Stimulated activated CD4-positive, alpha-beta T cell treated with anti-CD3 and anti-CD28 coated beads, Interleukin-1b, Interleukin-23, amount 100 ng/mL, for 4 hours (primary cell): ENCODE measurements around the gene BCL2.
"Not testable (repeated sequence)": the region's sequence is repeated elsewhere in the genome, so short reads cannot be mapped to it uniquely, and the experiment has no call there.

Experiments
- DNase-seq, 2 donors: peaks; one replicate each; pipeline ENCODE4 v3.0.0-alpha.2; 2020; ENCODE audit warnings: low read depth in 2 of 2

The BCL2 gene

GRCh38 chr18:63234841-63235240, 84.7 kb downstream of the BCL2 start:
- DNase-seq: no peak

DNA sequence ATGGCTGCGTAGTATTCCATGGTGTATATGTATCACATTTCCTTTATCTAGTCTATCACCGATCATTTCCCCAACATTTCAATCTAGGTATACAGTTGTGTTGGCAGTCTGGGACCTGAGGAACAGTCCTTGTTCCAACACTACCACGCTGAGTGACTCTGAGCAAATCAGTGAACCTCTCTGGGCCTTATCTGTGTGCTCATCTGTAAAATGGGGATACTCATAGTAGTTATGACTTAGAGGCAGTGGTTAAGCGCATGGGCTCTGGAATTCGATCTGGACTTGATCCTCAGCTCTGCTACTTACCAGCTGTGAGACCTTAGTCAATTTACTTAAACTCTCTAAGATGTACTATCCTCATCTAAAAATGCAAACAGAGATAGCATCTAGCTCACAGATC, 85.1 kb downstream of the BCL2 start:
- no peak for DNase-seq

GRCh38 chr18:63233334-63233733, 86.2 kb downstream of the BCL2 start:
- DNase-seq: peak; percentile 23 to 41

DNA sequence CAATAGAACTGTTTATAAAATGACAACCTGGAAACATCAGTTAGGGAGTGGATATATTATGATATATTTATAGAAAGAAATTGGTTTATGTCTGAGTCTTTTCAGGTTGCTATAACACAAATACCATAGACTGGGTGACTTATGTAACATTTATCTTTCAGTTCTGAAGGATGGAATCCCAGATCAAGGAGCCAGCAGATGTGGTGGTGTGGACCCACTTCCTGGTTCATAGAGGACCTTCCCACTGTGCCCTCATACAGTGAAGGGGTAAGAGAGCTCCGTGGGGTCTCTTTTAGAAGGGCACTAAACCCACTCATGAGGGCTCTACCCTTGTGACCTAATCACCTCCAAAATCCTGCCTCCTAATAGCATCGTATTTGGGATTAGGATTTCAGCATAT, 86.7 kb downstream of the BCL2 start:
- DNase-seq: no peak

DNA sequence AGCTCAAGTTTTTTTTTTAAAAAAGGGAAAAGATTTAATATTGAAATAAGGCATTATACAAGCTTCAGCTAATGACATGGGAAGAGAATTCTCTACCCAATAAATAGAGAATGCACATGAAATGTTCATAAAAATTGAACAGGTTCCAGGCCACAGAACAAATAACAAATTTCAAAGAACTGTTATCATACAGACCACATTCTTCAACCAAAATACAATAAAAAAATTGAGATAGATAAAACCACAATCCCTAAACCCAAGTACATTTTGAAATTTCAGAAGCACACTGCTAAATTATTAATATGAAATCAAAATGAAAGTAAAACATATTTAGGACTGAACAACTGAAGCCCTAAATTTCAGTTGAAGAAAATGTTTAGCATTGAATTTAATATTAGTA, 89.6 kb downstream of the BCL2 start:
- no peak for DNase-seq

DNA sequence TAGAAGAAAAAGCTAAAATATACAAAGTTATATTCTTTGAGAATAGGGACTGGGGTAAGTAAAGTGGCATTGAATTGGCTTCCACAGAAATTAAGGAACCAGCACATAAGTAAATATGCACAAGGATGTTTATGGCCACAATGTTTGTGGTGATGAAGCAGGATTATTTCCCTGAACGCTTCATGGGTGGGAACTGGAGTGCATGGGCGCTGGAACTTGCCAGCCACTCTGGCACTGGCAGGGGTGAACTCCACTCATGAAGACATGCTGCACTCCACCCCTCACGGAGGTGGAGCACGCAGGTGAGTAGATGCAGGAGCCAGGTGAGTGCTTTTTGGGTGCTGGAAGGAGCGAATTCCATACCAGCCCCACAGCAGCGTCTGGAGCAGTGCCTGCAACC, 94.1 kb downstream of the BCL2 start:
- no peak for DNase-seq

GRCh38 chr18:63224630-63225029, 94.9 kb downstream of the BCL2 start:
- DNase-seq: no peak

DNA sequence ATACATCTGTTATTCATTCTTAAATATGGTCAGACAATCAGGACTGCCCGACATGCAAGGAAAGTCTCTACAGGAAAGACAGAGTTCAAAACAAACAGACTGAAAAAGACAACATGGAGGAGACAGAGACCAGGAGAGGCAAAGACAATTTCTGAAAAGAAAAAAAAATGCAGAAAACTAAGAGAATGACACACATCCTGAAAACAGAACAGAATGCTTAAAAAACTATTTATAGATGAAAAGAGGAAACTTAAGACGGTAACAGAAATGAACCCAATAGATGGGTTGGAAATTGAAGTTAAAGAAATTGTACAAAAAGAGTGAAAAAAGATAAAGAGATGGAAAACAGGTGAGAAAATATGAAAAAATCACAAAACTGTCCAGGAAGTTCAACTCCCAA, 95.7 kb downstream of the BCL2 start:
- no peak for DNase-seq

DNA sequence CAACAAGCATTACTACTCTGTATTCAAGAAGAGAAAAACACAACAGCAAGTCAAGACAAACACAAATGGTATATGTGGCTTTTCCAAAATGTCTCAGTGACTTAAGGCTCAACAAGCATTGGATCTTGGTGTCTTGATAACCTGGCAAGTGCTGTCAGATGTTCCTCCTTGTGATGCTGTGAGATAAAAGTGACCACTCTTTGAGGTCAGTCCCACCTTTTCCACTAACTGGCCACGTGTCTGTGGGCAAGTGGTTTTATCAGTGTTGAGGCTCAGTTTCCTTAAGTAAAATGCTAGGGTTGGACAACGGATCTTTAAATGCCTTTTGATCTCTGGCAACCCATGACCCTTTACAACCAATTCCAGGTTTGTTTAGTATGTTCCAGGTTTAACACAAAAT, 98.7 kb downstream of the BCL2 start:
- no peak for DNase-seq

- DNase-seq: no peak
These were observed 101.1 kb downstream of the BCL2 start for GRCh38 chr18:63218472-63218871.

DNA sequence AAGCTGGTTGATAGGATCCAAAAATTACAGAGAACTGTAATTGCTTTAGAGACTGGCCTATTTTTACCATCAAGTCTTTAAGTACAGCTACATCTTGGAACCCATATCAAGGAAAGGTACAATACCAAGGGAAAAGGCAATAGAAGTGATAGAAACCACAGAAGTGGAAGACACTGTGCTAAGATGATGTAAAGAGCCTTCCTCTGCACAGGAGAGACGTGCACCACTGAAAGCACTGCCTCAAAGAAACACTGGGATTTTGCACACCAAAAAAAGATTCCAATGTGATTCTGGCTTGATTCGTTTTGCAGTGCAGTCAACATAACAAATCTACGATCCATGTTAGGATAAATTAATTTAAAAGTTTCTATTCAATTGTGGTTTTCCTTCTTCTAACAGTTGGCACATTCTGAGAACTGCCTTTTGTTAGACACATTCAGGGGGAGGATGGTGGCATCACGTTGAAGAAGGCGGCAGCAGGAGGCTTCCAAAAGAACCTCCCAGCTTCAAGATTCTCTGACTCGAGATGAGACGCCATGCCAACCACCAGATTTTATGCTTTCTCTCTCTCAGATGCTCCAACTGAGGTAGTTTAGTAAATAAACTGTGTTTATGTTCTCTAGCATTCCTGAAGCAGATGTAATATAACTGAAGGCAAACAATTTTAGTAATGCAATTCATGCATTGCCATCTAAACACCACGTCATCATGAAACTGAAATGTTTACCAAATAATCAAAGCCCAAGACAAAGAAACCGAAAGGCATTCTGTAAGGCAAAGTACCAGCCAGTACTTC, 102.9 kb downstream of the BCL2 start:
- no peak for DNase-seq

DNA sequence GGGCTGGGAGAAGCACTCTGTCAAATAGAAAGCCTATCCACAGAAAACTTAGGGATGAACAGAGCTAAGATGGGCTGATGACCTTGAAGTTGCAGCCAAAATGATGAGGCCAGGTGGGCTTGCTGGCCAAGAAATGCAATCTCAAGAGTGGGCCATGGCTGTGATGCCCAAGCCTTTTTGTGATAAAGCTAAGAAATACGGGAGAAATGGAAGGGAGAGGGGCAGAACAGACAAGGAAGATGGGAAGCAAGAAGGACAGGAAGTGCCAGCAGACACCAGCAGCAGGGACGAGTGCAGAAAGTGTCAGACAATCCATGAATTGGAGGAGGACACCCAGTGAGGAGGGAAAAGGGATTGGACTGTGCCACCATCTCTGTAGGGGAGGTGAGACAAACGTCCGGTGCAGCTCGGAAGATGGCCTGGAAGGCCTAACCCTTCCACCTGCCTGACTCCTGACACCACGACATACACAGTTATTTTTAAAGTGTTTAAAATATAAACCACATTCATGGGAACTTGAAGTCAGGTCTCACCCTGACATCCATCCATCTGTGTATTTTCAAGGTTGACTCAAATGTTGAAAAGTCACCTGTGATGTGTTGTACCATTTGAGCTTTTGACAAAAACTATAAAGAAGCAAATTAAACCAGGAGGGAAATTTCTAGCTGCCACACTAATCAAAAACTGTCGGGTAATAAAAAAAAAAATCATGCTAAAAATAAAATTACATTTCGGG, 105.5 kb downstream of the BCL2 start:
- DNase-seq: no peak

- DNase-seq: no peak
These were observed 106.2 kb downstream of the BCL2 start for GRCh38 chr18:63213331-63213900.

DNA sequence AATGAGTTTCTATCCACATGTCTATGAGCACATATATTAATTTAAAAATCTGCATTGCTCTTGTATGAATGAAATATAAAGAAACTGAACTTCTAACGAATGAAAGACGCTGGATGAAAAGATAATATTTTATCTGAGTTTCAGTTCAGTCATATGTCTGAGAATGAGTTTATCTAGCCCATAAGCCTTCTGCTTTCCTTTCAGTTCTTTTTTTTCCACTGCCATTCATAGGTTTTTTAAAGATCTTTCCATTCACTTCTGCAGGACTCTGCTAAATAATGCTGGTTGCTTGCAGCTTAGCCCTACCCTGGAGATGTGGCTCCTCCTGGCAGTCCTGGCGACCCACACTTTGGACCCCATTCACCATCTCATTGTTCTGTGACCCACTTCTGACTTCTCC, 109.0 kb downstream of the BCL2 start:
- DNase-seq: no peak

DNA sequence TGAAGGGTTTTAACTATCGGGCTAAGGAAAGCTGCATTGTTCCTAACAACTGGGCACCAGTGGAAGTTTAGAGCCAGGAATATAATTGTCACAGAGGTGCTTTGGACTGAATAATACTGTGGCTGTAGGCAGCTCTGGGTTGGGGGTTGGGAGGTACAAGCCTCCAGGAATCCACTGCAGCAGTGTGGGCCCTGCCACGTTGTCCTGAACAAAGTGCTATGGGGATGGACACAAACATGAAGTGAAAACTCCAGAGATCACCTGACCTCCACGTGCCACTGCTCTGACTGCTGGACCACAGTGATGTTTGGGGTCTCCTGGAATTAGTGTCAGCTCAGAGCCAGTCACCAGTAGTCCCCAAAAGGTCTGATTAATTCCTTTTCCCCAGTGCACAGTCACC, 110.9 kb downstream of the BCL2 start:
- DNase-seq: no peak

- DNase-seq: no peak
These were observed 111.7 kb downstream of the BCL2 start for GRCh38 chr18:63207835-63208234.

GRCh38 chr18:63207143-63207790, 112.3 kb downstream of the BCL2 start:
- no peak for DNase-seq

GRCh38 chr18:63206433-63207142, 113.0 kb downstream of the BCL2 start:
- DNase-seq: no peak

GRCh38 chr18:63205791-63206252, 113.7 kb downstream of the BCL2 start:
- DNase-seq: no peak

- DNase-seq: no peak
These were observed 116.1 kb downstream of the BCL2 start for GRCh38 chr18:63203497-63203896.

DNA sequence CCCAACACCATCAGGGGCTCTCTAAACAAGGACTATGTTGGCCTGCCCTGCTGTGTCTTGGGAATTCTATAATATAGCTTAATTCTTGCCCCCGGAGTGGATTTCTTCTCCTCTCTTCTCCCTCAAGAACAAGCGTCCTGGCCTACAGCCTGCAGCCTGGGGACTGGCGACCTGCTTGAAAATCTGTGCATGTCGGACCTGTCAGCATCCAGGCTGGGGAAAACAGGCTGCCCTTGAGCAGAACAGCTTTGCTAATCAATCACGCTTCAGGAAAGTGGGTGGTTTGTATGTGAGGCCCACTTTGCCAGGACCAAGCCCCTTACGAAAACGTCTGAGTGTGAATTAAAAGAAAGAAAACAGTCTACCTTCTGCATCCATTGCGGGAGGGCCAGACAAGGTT, 116.7 kb downstream of the BCL2 start:
- DNase-seq: no peak

GRCh38 chr18:63201456-63201855, 118.1 kb downstream of the BCL2 start:
- DNase-seq: not testable (repeated sequence)
